Nephron progenitor cell (in vitro differentiated cells): Measurements from ENCODE around the gene DYNC2LI1.

ENCODE experiments used
- DNase-seq: peaks from one replicate; pipeline ENCODE4 v3.0.0; 2021
- H3K27ac Mint-ChIP-seq: 2 replicates; pipeline ENCODE4 v1.8.0; 2021; ENCODE audit warnings: mild to moderate bottlenecking, moderate library complexity, mixed read lengths
- H3K27me3 Mint-ChIP-seq: 2 replicates; pipeline ENCODE4 v1.8.0; 2021; ENCODE audit warnings: mild to moderate bottlenecking, low read depth, mixed read lengths; ENCODE audit not compliant: poor library complexity
- H3K36me3 Mint-ChIP-seq: 2 replicates; pipeline ENCODE4 v1.8.0; 2021; ENCODE audit warnings: low read depth, mixed read lengths
- H3K4me1 Mint-ChIP-seq: 2 replicates; pipeline ENCODE4 v1.8.0; 2021; ENCODE audit warnings: mixed read lengths
- H3K4me3 Mint-ChIP-seq: 2 replicates; pipeline ENCODE4 v1.8.0; 2021; ENCODE audit warnings: mild to moderate bottlenecking, moderate library complexity, mixed read lengths
- H3K9me3 Mint-ChIP-seq: 2 replicates; pipeline ENCODE4 v1.8.0; 2021; ENCODE audit warnings: mild to moderate bottlenecking, moderate library complexity, mixed read lengths
- TF ChIP-seq, protein P1 (sequence below): fragments of 200-600 bp; sonication (generic); IDR thresholded peaks from 2 replicates; pipeline ENCODE4 v1.5.0; 2021; ENCODE audit warnings: antibody characterized with exemption

Gene DYNC2LI1

GRCh38 chr2:43826305-43827250 lies 52.7 kb downstream of the DYNC2LI1 start:
- TF ChIP-seq, protein P1, sequence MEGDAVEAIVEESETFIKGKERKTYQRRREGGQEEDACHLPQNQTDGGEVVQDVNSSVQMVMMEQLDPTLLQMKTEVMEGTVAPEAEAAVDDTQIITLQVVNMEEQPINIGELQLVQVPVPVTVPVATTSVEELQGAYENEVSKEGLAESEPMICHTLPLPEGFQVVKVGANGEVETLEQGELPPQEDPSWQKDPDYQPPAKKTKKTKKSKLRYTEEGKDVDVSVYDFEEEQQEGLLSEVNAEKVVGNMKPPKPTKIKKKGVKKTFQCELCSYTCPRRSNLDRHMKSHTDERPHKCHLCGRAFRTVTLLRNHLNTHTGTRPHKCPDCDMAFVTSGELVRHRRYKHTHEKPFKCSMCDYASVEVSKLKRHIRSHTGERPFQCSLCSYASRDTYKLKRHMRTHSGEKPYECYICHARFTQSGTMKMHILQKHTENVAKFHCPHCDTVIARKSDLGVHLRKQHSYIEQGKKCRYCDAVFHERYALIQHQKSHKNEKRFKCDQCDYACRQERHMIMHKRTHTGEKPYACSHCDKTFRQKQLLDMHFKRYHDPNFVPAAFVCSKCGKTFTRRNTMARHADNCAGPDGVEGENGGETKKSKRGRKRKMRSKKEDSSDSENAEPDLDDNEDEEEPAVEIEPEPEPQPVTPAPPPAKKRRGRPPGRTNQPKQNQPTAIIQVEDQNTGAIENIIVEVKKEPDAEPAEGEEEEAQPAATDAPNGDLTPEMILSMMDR, result no peak
- DNase-seq, result no peak
- H3K27me3 Mint-ChIP-seq, result peaks cover 16% of the 10 kb centered on the region
- H3K27ac Mint-ChIP-seq, result no peak overlapping the region
- no peaks in the 10 kb centered on the region for H3K9me3 Mint-ChIP-seq
- no peaks in the 10 kb centered on the region for H3K4me1 Mint-ChIP-seq
- no peak overlapping the region for H3K4me3 Mint-ChIP-seq
- H3K36me3 Mint-ChIP-seq, result no peaks in the 10 kb centered on the region

GRCh38 chr2:43831543-43832294 lies 57.9 kb downstream of the DYNC2LI1 start:
- no peak for DNase-seq
- TF ChIP-seq, protein P1, result no peak
- Mint-ChIP-seq H3K4me1 (no peaks in the 10 kb centered on the region), H3K36me3 (no peaks in the 10 kb centered on the region), H3K27ac (peak overlapping the region; percentile 47), H3K4me3 (no peak overlapping the region), H3K27me3 (peaks cover 14% of the 10 kb centered on the region), H3K9me3 (peaks cover 3% of the 10 kb centered on the region)

GRCh38 chr2:43832457-43832856 lies 58.6 kb downstream of the DYNC2LI1 start:
- Mint-ChIP-seq H3K4me3 (no peak overlapping the region), H3K4me1 (no peaks in the 10 kb centered on the region), H3K9me3 (peaks cover 3% of the 10 kb centered on the region), H3K27me3 (peaks cover 16% of the 10 kb centered on the region), H3K27ac (no peak overlapping the region), H3K36me3 (no peaks in the 10 kb centered on the region)
- DNase-seq, result no peak
- TF ChIP-seq, protein P1, result no peak

DNA sequence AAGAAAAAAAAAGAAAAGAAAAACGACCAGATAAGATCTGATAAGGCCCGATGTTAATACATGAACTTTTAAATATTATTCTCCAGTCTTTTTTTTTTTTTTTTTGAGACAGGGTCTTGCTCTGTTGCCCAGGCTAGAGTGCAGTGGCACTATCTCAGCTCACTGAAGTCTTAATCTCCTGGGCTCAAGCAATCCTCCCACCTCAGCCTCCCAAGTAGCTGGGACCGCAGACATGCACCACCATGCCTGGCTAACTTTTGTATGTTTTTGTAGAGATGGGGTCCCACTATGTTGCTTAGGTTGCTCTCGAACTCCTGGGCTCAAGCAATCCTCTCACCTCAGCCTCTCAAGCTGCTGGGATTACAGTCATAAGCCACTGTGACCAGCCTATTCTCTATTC lies 63.2 kb downstream of the DYNC2LI1 start:
- no peaks in the 10 kb centered on the region for H3K36me3 Mint-ChIP-seq
- no peak overlapping the region for H3K4me3 Mint-ChIP-seq
- no peak overlapping the region for H3K27ac Mint-ChIP-seq
- no peak for DNase-seq
- H3K9me3 Mint-ChIP-seq, result peaks cover 3% of the 10 kb centered on the region
- H3K27me3 Mint-ChIP-seq, result peaks cover 17% of the 10 kb centered on the region
- TF ChIP-seq, protein P1, result no peak
- H3K4me1 Mint-ChIP-seq, result no peaks in the 10 kb centered on the region

DNA sequence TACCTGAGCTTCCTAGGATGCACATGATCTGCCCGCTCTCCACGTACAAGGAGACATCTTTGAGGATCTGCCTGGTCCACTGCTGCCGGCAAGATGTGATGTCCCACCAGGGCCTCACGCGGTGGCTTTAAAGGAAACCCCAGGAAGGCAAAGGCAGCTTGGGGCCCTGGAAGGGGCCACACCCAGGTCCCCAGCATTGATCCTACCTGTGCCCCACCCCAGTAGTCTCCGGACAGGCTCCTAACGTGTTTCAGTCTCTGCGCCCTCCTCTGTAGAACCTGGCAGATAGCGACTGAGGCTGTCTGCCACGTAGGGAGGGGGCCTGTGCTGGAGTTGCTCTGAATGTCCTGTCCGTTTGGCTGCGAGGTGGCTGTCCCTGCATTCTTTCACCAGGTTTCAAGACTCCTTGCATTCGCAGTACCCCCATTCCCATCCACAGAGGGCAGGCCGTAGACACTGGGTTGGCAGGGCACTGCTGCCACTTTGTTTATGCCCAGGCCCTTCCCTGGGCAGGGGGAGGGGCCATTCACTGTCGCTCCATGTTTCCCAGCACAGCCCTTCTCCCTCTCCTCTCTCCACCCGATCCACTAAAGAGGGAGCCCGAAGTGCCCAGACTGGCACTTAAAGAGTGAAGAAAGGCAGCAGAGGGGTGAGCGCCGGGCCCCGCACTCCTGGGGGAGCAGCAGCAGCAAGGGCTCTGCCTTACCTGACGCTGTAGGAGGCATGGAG lies 64.2 kb downstream of the DYNC2LI1 start:
- no peak overlapping the region for H3K27ac Mint-ChIP-seq
- no peak overlapping the region for H3K4me3 Mint-ChIP-seq
- TF ChIP-seq, protein P1, result no peak
- no peaks in the 10 kb centered on the region for H3K4me1 Mint-ChIP-seq
- peaks cover 17% of the 10 kb centered on the region for H3K27me3 Mint-ChIP-seq
- no peaks in the 10 kb centered on the region for H3K36me3 Mint-ChIP-seq
- H3K9me3 Mint-ChIP-seq, result peaks cover 3% of the 10 kb centered on the region
- DNase-seq, result no peak
